Measurements from ENCODE around the gene CHST9.

DNA sequence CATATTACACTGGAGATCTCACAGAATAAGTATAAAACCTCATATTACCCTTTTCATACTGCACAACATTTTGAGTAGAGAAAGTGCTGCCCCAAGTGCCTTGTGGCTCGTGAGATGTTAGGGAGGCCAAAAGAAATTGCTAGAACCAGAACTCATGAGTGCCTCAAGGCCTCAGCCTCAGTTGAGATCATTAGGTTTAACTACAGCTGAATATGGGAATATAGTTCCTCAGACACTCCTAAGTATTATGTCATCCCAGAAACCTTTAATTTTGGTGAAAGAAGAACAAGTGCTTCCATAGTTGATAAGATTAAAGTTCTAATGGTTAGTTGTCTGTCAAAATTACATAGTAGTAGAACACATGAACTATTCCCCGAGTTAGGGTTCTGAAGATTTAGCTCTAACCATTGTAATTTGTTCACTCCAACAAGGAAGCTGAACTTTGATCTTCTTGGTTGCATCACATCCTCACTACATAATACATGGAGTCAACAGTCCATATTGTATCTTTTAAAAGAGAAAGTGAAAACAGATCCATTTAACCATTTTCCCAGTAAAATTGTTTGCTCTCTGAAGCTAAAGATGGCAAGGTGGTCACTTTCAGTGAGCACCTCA, 310.0 kb downstream of the CHST9 start:
- TF ChIP-seq, protein P1, sequence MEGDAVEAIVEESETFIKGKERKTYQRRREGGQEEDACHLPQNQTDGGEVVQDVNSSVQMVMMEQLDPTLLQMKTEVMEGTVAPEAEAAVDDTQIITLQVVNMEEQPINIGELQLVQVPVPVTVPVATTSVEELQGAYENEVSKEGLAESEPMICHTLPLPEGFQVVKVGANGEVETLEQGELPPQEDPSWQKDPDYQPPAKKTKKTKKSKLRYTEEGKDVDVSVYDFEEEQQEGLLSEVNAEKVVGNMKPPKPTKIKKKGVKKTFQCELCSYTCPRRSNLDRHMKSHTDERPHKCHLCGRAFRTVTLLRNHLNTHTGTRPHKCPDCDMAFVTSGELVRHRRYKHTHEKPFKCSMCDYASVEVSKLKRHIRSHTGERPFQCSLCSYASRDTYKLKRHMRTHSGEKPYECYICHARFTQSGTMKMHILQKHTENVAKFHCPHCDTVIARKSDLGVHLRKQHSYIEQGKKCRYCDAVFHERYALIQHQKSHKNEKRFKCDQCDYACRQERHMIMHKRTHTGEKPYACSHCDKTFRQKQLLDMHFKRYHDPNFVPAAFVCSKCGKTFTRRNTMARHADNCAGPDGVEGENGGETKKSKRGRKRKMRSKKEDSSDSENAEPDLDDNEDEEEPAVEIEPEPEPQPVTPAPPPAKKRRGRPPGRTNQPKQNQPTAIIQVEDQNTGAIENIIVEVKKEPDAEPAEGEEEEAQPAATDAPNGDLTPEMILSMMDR (conservative IDR thresholded peaks at IDR 0.05) = no peak
- no peak for TF ChIP-seq EZH2 (IDR thresholded peaks at IDR 0.05; ENCODE audit: low read depth)

Measured in PC-9 (cell line).